Activated CD4-positive, alpha-beta T cell treated with anti-CD3 and anti-CD28 coated beads, Interleukin-2, amount 50 U/mL, for 48 hours (primary cell): ENCODE results near the gene CCND1.

Experiments used
- DNase-seq, 2 experiments: peaks; one replicate each; pipeline ENCODE4 v3.0.0-alpha.2; 2020

The CCND1 gene

DNA sequence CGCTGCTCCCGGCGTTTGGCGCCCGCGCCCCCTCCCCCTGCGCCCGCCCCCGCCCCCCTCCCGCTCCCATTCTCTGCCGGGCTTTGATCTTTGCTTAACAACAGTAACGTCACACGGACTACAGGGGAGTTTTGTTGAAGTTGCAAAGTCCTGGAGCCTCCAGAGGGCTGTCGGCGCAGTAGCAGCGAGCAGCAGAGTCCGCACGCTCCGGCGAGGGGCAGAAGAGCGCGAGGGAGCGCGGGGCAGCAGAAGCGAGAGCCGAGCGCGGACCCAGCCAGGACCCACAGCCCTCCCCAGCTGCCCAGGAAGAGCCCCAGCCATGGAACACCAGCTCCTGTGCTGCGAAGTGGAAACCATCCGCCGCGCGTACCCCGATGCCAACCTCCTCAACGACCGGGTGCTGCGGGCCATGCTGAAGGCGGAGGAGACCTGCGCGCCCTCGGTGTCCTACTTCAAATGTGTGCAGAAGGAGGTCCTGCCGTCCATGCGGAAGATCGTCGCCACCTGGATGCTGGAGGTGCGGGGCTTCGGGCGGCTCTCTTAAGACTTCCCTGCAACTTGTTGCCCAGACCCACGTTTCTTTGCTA lies at the start of gene CCND1:
Gene CCND1 (plus strand): TSS at position 162 of the 587 bp plus-strand sequence. CDS start 158 bp downstream, at position 320.
- DNase-seq, result peak; percentile 34 to 41

DNA sequence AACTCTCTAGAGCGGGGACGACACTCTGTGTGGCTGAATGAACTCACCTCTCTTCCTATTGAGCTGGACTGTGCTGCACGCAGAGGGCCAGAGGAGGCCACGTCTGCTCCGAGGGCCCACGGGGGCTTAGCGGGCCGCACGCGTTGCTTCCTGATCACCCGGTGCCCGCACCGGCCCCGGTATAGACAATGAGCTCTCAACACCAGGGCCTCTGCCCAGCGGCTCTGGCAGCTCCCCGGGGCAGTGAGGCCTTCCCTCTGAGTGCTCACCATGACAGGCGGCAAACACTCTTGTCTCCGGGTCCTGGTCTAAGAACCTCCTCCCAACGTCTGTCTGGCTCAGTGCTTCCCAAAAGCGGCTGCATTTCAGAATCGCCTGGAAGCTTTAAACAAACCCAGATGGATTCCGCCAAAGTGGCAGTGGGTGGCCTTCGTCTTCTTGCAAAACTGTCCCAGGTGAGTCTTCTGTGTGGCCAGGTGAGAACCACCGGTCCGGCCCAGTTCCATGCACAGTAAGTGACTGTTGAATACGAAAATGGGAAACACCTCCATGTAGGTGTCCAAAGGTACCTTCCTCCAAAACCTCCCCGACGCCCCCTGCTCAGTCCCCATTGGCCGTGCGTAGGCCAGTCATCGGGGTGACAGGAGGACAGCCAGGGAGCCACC lies 47.8 kb upstream of the CCND1 start:
- no peak for DNase-seq

- DNase-seq, result no peak
These were observed 47.1 kb upstream of the CCND1 start for GRCh38 chr11:69593851-69594250.

DNA sequence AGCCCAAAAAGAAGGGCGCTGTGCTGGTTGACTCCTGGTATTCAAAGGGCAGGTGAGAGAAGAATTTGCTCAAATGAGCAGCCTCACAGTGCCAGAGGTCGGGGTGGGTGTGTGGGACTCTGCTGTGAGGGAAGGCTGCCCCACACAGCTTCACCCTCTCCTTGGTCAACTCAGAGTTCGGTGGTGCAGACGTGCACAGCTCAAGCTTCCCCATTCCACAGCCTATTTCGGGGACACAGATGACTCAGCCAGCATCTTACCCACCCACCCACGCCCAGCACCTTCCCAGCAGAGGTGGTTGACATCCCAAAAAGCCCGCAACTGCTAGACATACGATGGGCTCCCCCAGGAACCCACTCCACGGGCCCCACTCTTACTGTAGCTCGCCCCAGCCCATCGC lies 46.5 kb upstream of the CCND1 start:
- no peak for DNase-seq

- no peak for DNase-seq
These were observed 44.9 kb upstream of the CCND1 start for GRCh38 chr11:69595805-69596665.

GRCh38 chr11:69598147-69598546 lies 42.8 kb upstream of the CCND1 start:
- no peak for DNase-seq

DNA sequence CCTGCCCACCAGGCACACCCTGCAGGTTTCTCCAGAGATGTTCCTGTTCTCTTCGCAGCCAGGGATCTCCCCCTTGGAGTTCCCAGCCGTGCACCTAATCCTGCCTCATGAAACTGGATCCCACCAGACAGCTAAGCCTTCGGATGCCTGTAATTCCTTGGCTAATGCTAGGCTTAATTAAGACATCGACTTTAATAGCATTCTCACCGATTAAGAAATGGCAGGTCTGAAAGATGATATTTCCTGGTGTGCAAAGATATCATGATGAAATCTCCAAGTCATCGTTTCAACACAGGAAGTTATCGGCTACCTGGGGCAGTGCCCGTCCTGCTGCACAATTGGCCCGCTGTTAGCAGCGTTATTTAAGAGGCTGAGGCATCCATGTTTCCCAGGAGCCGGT lies 41.5 kb upstream of the CCND1 start:
- no peak for DNase-seq

- DNase-seq, result no peak
These were observed 41.0 kb upstream of the CCND1 start for GRCh38 chr11:69600001-69600400.

- no peak for DNase-seq
These were observed 39.7 kb upstream of the CCND1 start for GRCh38 chr11:69601011-69601975.

- DNase-seq, result no peak
These were observed 37.7 kb upstream of the CCND1 start for GRCh38 chr11:69603111-69603836.

DNA sequence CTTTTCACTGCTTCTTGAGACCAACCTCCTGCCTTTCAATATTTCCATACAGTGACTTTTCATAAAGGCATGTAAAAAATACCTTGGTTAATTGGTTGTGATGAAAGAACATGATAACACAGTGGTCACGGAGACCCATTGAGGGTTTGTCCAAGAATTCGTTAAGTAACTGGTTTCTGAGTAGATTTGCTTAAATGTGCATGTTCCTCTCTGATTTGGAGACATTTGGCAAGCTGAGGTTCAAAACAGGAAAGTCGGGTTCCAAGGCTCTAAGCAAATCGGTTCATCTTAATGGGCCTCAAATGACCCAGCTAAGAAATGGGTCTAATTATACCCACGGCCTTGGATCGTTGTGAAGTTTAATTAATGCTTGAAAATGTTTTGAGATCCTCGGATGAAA lies 36.9 kb upstream of the CCND1 start:
- DNase-seq, result no peak

- DNase-seq, result no peak
These were observed 35.0 kb upstream of the CCND1 start for GRCh38 chr11:69605737-69606526.

DNA sequence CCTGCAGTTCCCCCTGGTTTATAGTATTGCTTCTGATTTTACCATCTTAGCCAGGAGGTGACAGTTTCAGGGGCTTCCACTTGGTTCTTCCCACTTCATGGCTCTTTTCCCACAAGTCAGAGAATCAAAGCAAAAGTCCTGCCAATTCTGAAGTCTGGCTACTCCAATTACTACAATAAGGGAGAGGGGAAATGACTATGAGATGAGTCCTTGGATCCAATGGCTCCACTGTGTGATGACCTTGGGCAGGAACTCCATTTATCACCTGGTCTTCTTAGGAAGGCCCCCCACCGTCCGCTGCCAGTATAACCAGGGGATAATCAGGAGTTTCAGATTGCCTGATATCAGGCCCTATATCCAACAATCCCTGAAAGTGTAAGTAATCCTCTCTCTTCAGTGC lies 31.6 kb upstream of the CCND1 start:
- DNase-seq, result no peak

GRCh38 chr11:69611548-69612526 lies 29.1 kb upstream of the CCND1 start:
- DNase-seq, result no peak

GRCh38 chr11:69613594-69613993 lies 27.4 kb upstream of the CCND1 start:
- no peak for DNase-seq

GRCh38 chr11:69614085-69614484 lies 26.9 kb upstream of the CCND1 start:
- no peak for DNase-seq

DNA sequence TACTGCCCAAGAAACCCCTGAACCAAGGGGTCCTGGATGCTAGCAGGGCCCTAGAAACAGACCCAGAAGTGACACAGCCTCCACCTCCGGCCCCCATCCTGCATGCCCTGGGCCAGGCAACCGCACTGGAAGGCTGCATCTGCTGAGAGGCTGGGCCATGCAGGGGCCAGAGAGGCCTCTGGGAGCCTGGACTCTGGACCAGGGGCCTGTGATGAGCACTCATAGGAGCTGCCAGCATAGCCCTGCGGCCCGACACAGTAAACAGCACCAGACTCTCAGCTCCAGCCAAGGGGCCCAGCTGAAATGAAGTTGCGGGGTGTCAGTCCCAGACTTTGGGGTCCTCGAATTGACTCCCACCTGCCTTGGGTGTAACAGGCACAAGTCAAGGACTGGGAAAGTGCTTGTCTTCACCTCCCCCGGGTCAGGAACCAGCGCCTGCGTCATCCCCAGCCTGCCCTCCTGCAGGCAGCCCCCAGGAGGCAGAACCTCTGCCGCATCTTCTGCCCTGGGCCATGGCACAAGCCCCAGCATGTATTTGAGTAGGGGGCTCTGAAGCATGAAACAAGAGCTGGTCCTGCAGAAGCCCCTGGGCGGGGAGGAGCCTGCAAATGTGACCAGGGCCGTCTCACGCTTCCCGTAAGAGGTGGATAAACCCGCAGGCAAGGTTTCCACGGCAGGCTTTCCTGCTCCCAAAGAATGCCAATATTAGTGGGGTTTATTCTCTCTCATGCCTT lies 25.2 kb upstream of the CCND1 start:
- DNase-seq, result no peak

GRCh38 chr11:69617220-69617619 lies 23.7 kb upstream of the CCND1 start:
- no peak for DNase-seq

DNA sequence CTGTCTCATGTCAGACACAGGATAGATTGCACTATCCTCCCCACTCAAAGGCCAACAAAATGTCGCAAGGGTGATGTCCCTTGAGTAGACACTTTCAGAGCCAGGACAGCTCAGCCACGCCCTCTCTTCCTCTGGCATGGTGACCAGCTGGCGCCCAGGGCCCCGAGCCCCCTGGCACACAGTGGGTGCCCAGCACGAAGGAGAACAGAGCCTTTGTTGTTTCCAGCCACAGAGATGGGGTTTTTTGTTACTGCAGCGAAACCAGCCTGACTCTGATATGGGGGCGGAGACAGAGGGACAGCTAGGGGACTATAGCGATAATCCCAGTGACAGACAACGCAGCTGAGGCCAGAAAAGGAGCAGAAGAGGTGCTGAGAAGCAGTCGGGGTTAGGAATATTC lies 23.3 kb upstream of the CCND1 start:
- DNase-seq, result no peak
